IMR-90 (cell line): ENCODE data around the gene FAM193B.

ENCODE experiments used
- POLR2A ChIP-seq: IDR thresholded peaks from 2 replicates; pipeline ENCODE4 v1.6.1; 2012; ENCODE audit warnings: mild to moderate bottlenecking, low read depth, low read length
- RAD21 ChIP-seq: IDR thresholded peaks from 2 replicates; pipeline ENCODE4 v1.6.1; 2012; ENCODE audit warnings: low read length, improper control_type of control experiment
- RFX5 ChIP-seq: IDR thresholded peaks from 2 replicates; pipeline ENCODE4 v1.8.0; 2012; ENCODE audit warnings: low read depth, mild to moderate bottlenecking, low read length, moderate library complexity
- TF ChIP-seq, protein P1 (sequence below): conservative IDR thresholded peaks from 2 replicates; pipeline ENCODE4 v1.5.1; 2012; ENCODE audit warnings: mild to moderate bottlenecking, low read depth, low read length, improper control_type of control experiment

- no peak for TF ChIP-seq POLR2A
- TF ChIP-seq, protein P1, sequence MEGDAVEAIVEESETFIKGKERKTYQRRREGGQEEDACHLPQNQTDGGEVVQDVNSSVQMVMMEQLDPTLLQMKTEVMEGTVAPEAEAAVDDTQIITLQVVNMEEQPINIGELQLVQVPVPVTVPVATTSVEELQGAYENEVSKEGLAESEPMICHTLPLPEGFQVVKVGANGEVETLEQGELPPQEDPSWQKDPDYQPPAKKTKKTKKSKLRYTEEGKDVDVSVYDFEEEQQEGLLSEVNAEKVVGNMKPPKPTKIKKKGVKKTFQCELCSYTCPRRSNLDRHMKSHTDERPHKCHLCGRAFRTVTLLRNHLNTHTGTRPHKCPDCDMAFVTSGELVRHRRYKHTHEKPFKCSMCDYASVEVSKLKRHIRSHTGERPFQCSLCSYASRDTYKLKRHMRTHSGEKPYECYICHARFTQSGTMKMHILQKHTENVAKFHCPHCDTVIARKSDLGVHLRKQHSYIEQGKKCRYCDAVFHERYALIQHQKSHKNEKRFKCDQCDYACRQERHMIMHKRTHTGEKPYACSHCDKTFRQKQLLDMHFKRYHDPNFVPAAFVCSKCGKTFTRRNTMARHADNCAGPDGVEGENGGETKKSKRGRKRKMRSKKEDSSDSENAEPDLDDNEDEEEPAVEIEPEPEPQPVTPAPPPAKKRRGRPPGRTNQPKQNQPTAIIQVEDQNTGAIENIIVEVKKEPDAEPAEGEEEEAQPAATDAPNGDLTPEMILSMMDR = no peak
- TF ChIP-seq RAD21 = no peak
- TF ChIP-seq RFX5 = no peak
Observed at GRCh38 chr5:177527595-177527994, 26.8 kb downstream of the FAM193B start.
